ENCODE results near the gene ZNF366. TPM values are rescaled to one million over a fixed set of nuclear protein-coding genes. Genes with fewer than 3 reads are reported as not detected.

Gene ZNF366
- total and polyA plus RNA-seq, 2 donors from 2014 or later, result 0.22 to 8.1 TPM

- no peaks in the 10 kb centered on the region for H3K4me1 ChIP-seq (ENCODE audit: control insufficient read depth in 2 of 3, insufficient read depth in 2 of 3, low read depth in 1 of 3, low read length in 3 of 3)
- H3K27ac ChIP-seq (ENCODE audit: low read depth in 2 of 2, low read length in 2 of 2), result no peak overlapping the region
- no peaks in the 10 kb centered on the region for H3K36me3 ChIP-seq (ENCODE audit: control insufficient read depth in 2 of 3, insufficient read depth in 3 of 3, low read length in 3 of 3)
- DNase-seq (no peak), FAIRE-seq (no peak)
- no peak for TF ChIP-seq CTCF (IDR thresholded peaks at IDR 0.05; ENCODE audit: borderline replicate concordance, extremely low read depth, insufficient read depth)
- no peak overlapping the region for H3K4me3 ChIP-seq (ENCODE audit: low read length in 3 of 3)
- no peaks in the 10 kb centered on the region for H3K27me3 ChIP-seq (ENCODE audit: control insufficient read depth, insufficient read depth, low read length)
- no peaks in the 10 kb centered on the region for H3K9me3 ChIP-seq (ENCODE audit: control insufficient read depth in 2 of 3, insufficient read depth in 1 of 3, low read length in 3 of 3)
- intact Hi-C loops (cut with DNase I), result no loop called here
- no peak overlapping the region for H3K9ac ChIP-seq (ENCODE audit: low read length in 3 of 3)
These were observed 30.0 kb upstream of the ZNF366 start for GRCh38 chr5:72537166-72537565.

GRCh38 chr5:72531496-72532190 lies 24.4 kb upstream of the ZNF366 start:
- no peaks in the 10 kb centered on the region for H3K36me3 ChIP-seq (ENCODE audit: control insufficient read depth in 2 of 3, insufficient read depth in 3 of 3, low read length in 3 of 3)
- H3K9me3 ChIP-seq (ENCODE audit: control insufficient read depth in 2 of 3, insufficient read depth in 1 of 3, low read length in 3 of 3), result no peaks in the 10 kb centered on the region
- intact Hi-C loops (cut with DNase I), result no loop called here
- peak in 1 of 5 donors; percentile 28 for DNase-seq
- FAIRE-seq, result no peak
- H3K9ac ChIP-seq (ENCODE audit: low read length in 3 of 3), result no peak overlapping the region
- H3K27me3 ChIP-seq (ENCODE audit: control insufficient read depth, insufficient read depth, low read length), result no peaks in the 10 kb centered on the region
- no peak overlapping the region for H3K27ac ChIP-seq (ENCODE audit: low read depth in 2 of 2, low read length in 2 of 2)
- H3K4me1 ChIP-seq (ENCODE audit: control insufficient read depth in 2 of 3, insufficient read depth in 2 of 3, low read depth in 1 of 3, low read length in 3 of 3), result no peaks in the 10 kb centered on the region
- no peak for TF ChIP-seq CTCF (IDR thresholded peaks at IDR 0.05; ENCODE audit: borderline replicate concordance, extremely low read depth, insufficient read depth)
- H3K4me3 ChIP-seq (ENCODE audit: low read length in 3 of 3), result no peak overlapping the region

GRCh38 chr5:72530196-72530595 lies 23.0 kb upstream of the ZNF366 start:
- no peak for TF ChIP-seq CTCF (IDR thresholded peaks at IDR 0.05; ENCODE audit: borderline replicate concordance, extremely low read depth, insufficient read depth)
- peak in 1 of 5 donors; percentile 12 for DNase-seq
- H3K4me3 ChIP-seq (ENCODE audit: low read length in 3 of 3), result no peak overlapping the region
- H3K36me3 ChIP-seq (ENCODE audit: control insufficient read depth in 2 of 3, insufficient read depth in 3 of 3, low read length in 3 of 3), result no peaks in the 10 kb centered on the region
- H3K27me3 ChIP-seq (ENCODE audit: control insufficient read depth, insufficient read depth, low read length), result no peaks in the 10 kb centered on the region
- no peak for FAIRE-seq
- no peak overlapping the region for H3K27ac ChIP-seq (ENCODE audit: low read depth in 2 of 2, low read length in 2 of 2)
- H3K4me1 ChIP-seq (ENCODE audit: control insufficient read depth in 2 of 3, insufficient read depth in 2 of 3, low read depth in 1 of 3, low read length in 3 of 3), result no peaks in the 10 kb centered on the region
- no peaks in the 10 kb centered on the region for H3K9me3 ChIP-seq (ENCODE audit: control insufficient read depth in 2 of 3, insufficient read depth in 1 of 3, low read length in 3 of 3)
- no peak overlapping the region for H3K9ac ChIP-seq (ENCODE audit: low read length in 3 of 3)
- intact Hi-C loops (cut with DNase I), result no loop called here

All from kidney (tissue), 14 donors.